Caco-2 (cell line): Measurements from ENCODE around the gene OSBPL8. TPM values are rescaled to one million over a fixed set of nuclear protein-coding genes. Genes with fewer than 3 reads are reported as not detected.
A peak's percentile ranks its signal among the peaks of the same experiment; 100 is the strongest.

Experiments used
- BruUV-seq: library from RNA; stranded (reverse); fragments of 400-500 nt; replicated peaks from 2 replicates; lab custom pipeline; 2021; lab: Mats Ljungman, UMichigan
- CTCF ChIA-PET: fragments of 300-600 bp; sonication (Branson Sonifier 250); formaldehyde crosslinking; loops from one replicate; lab custom pipeline; 2022; ENCODE audit warnings: antibody characterized with exemption; lab: Charles Lee
- POLR2A ChIA-PET: fragments of 300-600 bp; sonication (Branson Sonifier 250); formaldehyde crosslinking; loops from one replicate; lab custom pipeline; 2022; ENCODE audit warnings: antibody characterized with exemption; lab: Charles Lee
- DNase-seq, 2 experiments: peaks; one replicate each; pipeline versions ENCODE4 v3.0.0 to v3.0.0-alpha.2; 2020 to 2022
- H3K27me3 ChIP-seq: replicated peaks from 2 replicates; pipeline ENCODE4 v1.6.0; 2011; ENCODE audit warnings: low read length; ENCODE audit not compliant: control insufficient read depth, insufficient read depth
- H3K36me3 ChIP-seq: 2 replicates; pipeline ENCODE4 v1.5.1; 2011; ENCODE audit warnings: low read length; ENCODE audit not compliant: control insufficient read depth, insufficient read depth
- H3K4me1 ChIP-seq: fragments of 250-450 bp; sonication (Bioruptor Pico); 2 replicates; pipeline ENCODE4 v1.5.1; 2020; ENCODE audit warnings: mild to moderate bottlenecking
- H3K4me3 ChIP-seq: 2 replicates; pipeline ENCODE4 v1.5.1; 2011; ENCODE audit warnings: low read depth, mild to moderate bottlenecking, control low read depth, low read length
- H3K9me3 ChIP-seq: fragments of 250-450 bp; sonication (Bioruptor Pico); 2 replicates; pipeline ENCODE4 v1.5.1; 2020; ENCODE audit warnings: mild to moderate bottlenecking, moderate library complexity
- H3K27ac Mint-ChIP-seq: one replicate; pipeline ENCODE4 v1.8.0; 2022; ENCODE audit warnings: mixed read lengths; ENCODE audit not compliant: unreplicated experiment
- H3K27me3 Mint-ChIP-seq: one replicate; pipeline ENCODE4 v1.8.0; 2022; ENCODE audit warnings: mixed read lengths; ENCODE audit not compliant: insufficient read depth, unreplicated experiment
- H3K36me3 Mint-ChIP-seq: one replicate; pipeline ENCODE4 v1.8.0; 2022; ENCODE audit warnings: mild to moderate bottlenecking, mixed read lengths; ENCODE audit not compliant: insufficient read depth, unreplicated experiment
- H3K4me1 Mint-ChIP-seq: one replicate; pipeline ENCODE4 v1.8.0; 2022; ENCODE audit warnings: low read depth, mixed read lengths; ENCODE audit not compliant: unreplicated experiment
- H3K4me3 Mint-ChIP-seq: one replicate; pipeline ENCODE4 v1.8.0; 2022; ENCODE audit warnings: mild to moderate bottlenecking, moderate library complexity, mixed read lengths; ENCODE audit not compliant: unreplicated experiment
- H3K9me3 Mint-ChIP-seq: one replicate; pipeline ENCODE4 v1.8.0; 2022; ENCODE audit warnings: mixed read lengths; ENCODE audit not compliant: unreplicated experiment
- CTCF ChIP-seq, 2 experiments: fragments of 200-600 bp in 1 of 2; IDR thresholded peaks; 1 replicate in 1 of 2; 2 replicates in 1 of 2; pipeline versions ENCODE4 v1.5.1 to v1.8.0; 2011 to 2022; ENCODE audit warnings: antibody characterized with exemption in 1 of 2, control low read depth in 1 of 2, inconsistent platforms in 1 of 2, low read depth in 1 of 2, low read length in 1 of 2, mild to moderate bottlenecking in 1 of 2, moderate library complexity in 1 of 2; ENCODE audit not compliant: insufficient read depth in 1 of 2, severe bottlenecking in 1 of 2, unreplicated experiment in 1 of 2
- intact Hi-C: fragments of 100-400 bp; cut with micrococcal nuclease; formaldehyde crosslinking; loops from one replicate; pipeline ENCODE4 v1.10.0; 2022; ENCODE audit not compliant: unreplicated experiment
- total RNA-seq: library from RNA; stranded (reverse); gene quantifications from 2 replicates; pipeline ENCODE4 v1.2.3, GENCODE V29; 2022

Gene OSBPL8
- total RNA-seq, 1 experiment from 2014 or later, result 50.0 TPM

GRCh38 chr12:76531056-76531455 lies 28.5 kb downstream of the OSBPL8 start:
- no peak for DNase-seq
- Mint-ChIP-seq H3K27ac (peak overlapping the region; percentile 43), H3K4me1 (peaks cover 8% of the 10 kb centered on the region), H3K9me3 (no peaks in the 10 kb centered on the region), H3K36me3 (peaks cover 12% of the 10 kb centered on the region), H3K27me3 (no peaks in the 10 kb centered on the region), H3K4me3 (no peak overlapping the region)
- Histone ChIP-seq H3K27me3 (no peaks in the 10 kb centered on the region), H3K36me3 (no peaks in the 10 kb centered on the region), H3K9me3 (peaks cover 6% of the 10 kb centered on the region; the same call in 1 of the 2 replicates), H3K4me1 (peaks cover 5% of the 10 kb centered on the region; the same call in 1 of the 2 replicates), H3K4me3 (no peak overlapping the region)
- POLR2A ChIA-PET, result no interaction called here
- TF ChIP-seq CTCF (IDR thresholded peaks at IDR 0.05; ENCODE audit: insufficient read depth in 1 of 2, low read depth in 1 of 2, low read length in 1 of 2, severe bottlenecking in 1 of 2, unreplicated experiment in 1 of 2), result no peak
- intact Hi-C loops, result no loop called here
- BruUV-seq, result no TSS peak
- CTCF ChIA-PET, result no interaction called here

- no peak for TF ChIP-seq CTCF (IDR thresholded peaks at IDR 0.05; ENCODE audit: insufficient read depth in 1 of 2, low read depth in 1 of 2, low read length in 1 of 2, severe bottlenecking in 1 of 2, unreplicated experiment in 1 of 2)
- no TSS peak for BruUV-seq
- Mint-ChIP-seq H3K4me1 (peaks cover 8% of the 10 kb centered on the region), H3K36me3 (peaks cover 12% of the 10 kb centered on the region), H3K4me3 (no peak overlapping the region), H3K27me3 (no peaks in the 10 kb centered on the region), H3K9me3 (no peaks in the 10 kb centered on the region), H3K27ac (peak overlapping the region; percentile 43)
- intact Hi-C loops, result no loop called here
- Histone ChIP-seq H3K9me3 (peaks cover 3% of the 10 kb centered on the region; the same call in 1 of the 2 replicates), H3K27me3 (no peaks in the 10 kb centered on the region), H3K4me1 (peaks cover 5% of the 10 kb centered on the region; the same call in 1 of the 2 replicates), H3K36me3 (no peaks in the 10 kb centered on the region), H3K4me3 (no peak overlapping the region)
- ChIA-PET CTCF (no interaction called here), POLR2A (no interaction called here)
- DNase-seq, result no peak
Observed at GRCh38 chr12:76530516-76530915, 29.1 kb downstream of the OSBPL8 start.

GRCh38 chr12:76529226-76529918 lies 30.2 kb downstream of the OSBPL8 start:
- Histone ChIP-seq H3K36me3 (no peaks in the 10 kb centered on the region), H3K4me1 (peaks cover 5% of the 10 kb centered on the region; the same call in 1 of the 2 replicates), H3K27me3 (no peaks in the 10 kb centered on the region), H3K4me3 (no peak overlapping the region), H3K9me3 (no peaks in the 10 kb centered on the region)
- H3K4me3 Mint-ChIP-seq, result no peak overlapping the region
- no peak overlapping the region for H3K27ac Mint-ChIP-seq
- H3K4me1 Mint-ChIP-seq, result peaks cover 8% of the 10 kb centered on the region
- no peak for TF ChIP-seq CTCF (IDR thresholded peaks at IDR 0.05; ENCODE audit: insufficient read depth in 1 of 2, low read depth in 1 of 2, low read length in 1 of 2, severe bottlenecking in 1 of 2, unreplicated experiment in 1 of 2)
- no peaks in the 10 kb centered on the region for H3K9me3 Mint-ChIP-seq
- peak in 1 of 2 experiments; percentile 28 for DNase-seq
- peaks cover 12% of the 10 kb centered on the region for H3K36me3 Mint-ChIP-seq
- no TSS peak for BruUV-seq
- H3K27me3 Mint-ChIP-seq, result no peaks in the 10 kb centered on the region
- CTCF ChIA-PET, result interaction anchor here (0.6 kb wide), 1 partner anchor 43 kb away, joined by 5 read pairs; no protein-coding TSS in a partner anchor
- POLR2A ChIA-PET, result no interaction called here
- intact Hi-C loops, result no loop called here
